Measurements from ENCODE around the gene UBE2D2.
A peak's percentile ranks its signal among the peaks of the same experiment; 100 is the strongest.
"Not testable (repeated sequence)": the region's sequence is repeated elsewhere in the genome, so short reads cannot be mapped to it uniquely, and the experiment has no call there.

UBE2D2 gene

GRCh38 chr5:139523635-139524445 is 37.3 kb upstream of the UBE2D2 start:
- DNase-seq (ENCODE audit: low spot score): no peak
- no peak for TF ChIP-seq CTCF (IDR thresholded peaks at IDR 0.05; ENCODE audit: extremely low read depth, insufficient read depth, missing control alignments)
- in situ Hi-C loops (cut with MboI; ENCODE audit: low pct_unique_long_range_greater_than_20kb, low sequenced_read_pairs, unreplicated experiment): no loop called here

GRCh38 chr5:139524446-139524845 is 36.7 kb upstream of the UBE2D2 start:
- no peak for DNase-seq (ENCODE audit: low spot score)
- in situ Hi-C loops (cut with MboI; ENCODE audit: low pct_unique_long_range_greater_than_20kb, low sequenced_read_pairs, unreplicated experiment): no loop called here

GRCh38 chr5:139524940-139525585 is 36.1 kb upstream of the UBE2D2 start:
- in situ Hi-C loops (cut with MboI; ENCODE audit: low pct_unique_long_range_greater_than_20kb, low sequenced_read_pairs, unreplicated experiment): no loop called here
- peak; percentile 16 for DNase-seq (ENCODE audit: low spot score)
- no peak for TF ChIP-seq CTCF (IDR thresholded peaks at IDR 0.05; ENCODE audit: extremely low read depth, insufficient read depth, missing control alignments)

More at GRCh38 chr5:139524446-139524845, 36.7 kb upstream of the UBE2D2 start:
- TF ChIP-seq CTCF (IDR thresholded peaks at IDR 0.05; ENCODE audit: extremely low read depth, insufficient read depth, missing control alignments): no peak

- in situ Hi-C loops (cut with MboI; ENCODE audit: low pct_unique_long_range_greater_than_20kb, low sequenced_read_pairs, unreplicated experiment); DNase-seq (ENCODE audit: low spot score): not testable (repeated sequence)
These were observed 35.4 kb upstream of the UBE2D2 start for GRCh38 chr5:139525586-139526308.

GRCh38 chr5:139526309-139527089 is 34.6 kb upstream of the UBE2D2 start:
- DNase-seq (ENCODE audit: low spot score); in situ Hi-C loops (cut with MboI; ENCODE audit: low pct_unique_long_range_greater_than_20kb, low sequenced_read_pairs, unreplicated experiment): not testable (repeated sequence)

- DNase-seq (ENCODE audit: low spot score); in situ Hi-C loops (cut with MboI; ENCODE audit: low pct_unique_long_range_greater_than_20kb, low sequenced_read_pairs, unreplicated experiment): not testable (repeated sequence)
These were observed 34.1 kb upstream of the UBE2D2 start for GRCh38 chr5:139527090-139527470.

DNA sequence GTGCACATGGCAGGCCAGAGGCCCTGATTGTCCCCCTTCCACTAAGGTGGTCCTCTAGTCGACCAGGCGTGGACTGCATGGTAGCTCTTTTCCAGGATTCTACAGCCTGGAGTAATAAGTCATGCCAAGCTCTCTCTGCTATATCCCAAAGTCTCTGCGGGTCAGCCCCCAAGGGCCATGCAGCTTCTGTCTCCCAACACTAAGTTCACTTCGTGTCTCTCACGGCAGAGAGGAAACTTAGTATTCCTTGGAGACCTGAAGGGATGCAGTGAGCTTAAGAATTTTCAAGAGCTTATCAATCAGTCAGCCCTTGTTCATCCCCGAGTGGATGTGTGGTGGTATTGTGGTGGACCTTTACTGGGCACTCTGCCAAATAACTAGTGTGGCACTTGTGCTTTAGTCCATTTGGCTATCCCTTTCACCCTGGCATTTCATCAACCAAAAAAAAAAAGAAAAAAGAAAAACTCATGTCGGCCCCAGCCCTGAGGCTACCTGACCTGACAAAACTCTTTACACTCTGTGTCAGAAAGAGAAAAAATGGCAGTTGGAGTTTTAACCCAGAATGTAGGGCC is 33.2 kb upstream of the UBE2D2 start:
- in situ Hi-C loops (cut with MboI; ENCODE audit: low pct_unique_long_range_greater_than_20kb, low sequenced_read_pairs, unreplicated experiment): not testable (repeated sequence)

DNA sequence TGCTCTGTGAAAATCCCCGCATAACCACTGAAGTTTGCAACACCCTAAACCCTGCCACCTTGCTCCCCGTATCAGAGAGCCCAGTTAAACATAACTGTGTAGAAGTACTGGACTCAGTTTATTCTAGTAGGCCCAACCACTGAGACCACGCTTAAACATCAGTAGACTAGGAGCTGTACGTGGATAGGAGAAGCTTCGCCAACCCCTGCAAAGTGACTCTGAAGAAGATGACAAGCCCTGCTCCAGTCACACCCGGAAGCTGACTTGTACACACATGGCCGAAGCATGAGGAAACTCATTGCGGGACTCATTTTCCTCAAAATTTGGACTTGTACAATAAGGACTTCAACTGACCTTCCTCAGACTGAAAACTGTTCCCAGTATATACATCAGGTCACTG is 32.4 kb upstream of the UBE2D2 start:
- in situ Hi-C loops (cut with MboI; ENCODE audit: low pct_unique_long_range_greater_than_20kb, low sequenced_read_pairs, unreplicated experiment); DNase-seq (ENCODE audit: low spot score): not testable (repeated sequence)

More for the DNA sequence above, 33.2 kb upstream of the UBE2D2 start:
- DNase-seq (ENCODE audit: low spot score): not testable (repeated sequence)

GRCh38 chr5:139530079-139530478 is 31.1 kb upstream of the UBE2D2 start:
- in situ Hi-C loops (cut with MboI; ENCODE audit: low pct_unique_long_range_greater_than_20kb, low sequenced_read_pairs, unreplicated experiment); DNase-seq (ENCODE audit: low spot score): not testable (repeated sequence)
